NCI-H524 treated with DMSO at 0.1 percent for 48 hours (cell line): ENCODE results near the gene GLB1L3.
"Not testable (repeated sequence)": the region's sequence is repeated elsewhere in the genome, so short reads cannot be mapped to it uniquely, and the experiment has no call there.

Experiments used
- DNase-seq: peaks from one replicate; lab custom pipeline; 2025; lab: John Stamatoyannopoulos, UW

Gene GLB1L3

GRCh38 chr11:134276396-134277182 lies 410 bp downstream of the GLB1L3 start:
- DNase-seq = no peak

- DNase-seq = no peak
Observed at GRCh38 chr11:134277183-134278001, 1.2 kb downstream of the GLB1L3 start.

GRCh38 chr11:134278356-134278755 lies 2.2 kb downstream of the GLB1L3 start:
- DNase-seq = no peak

GRCh38 chr11:134281635-134282034 lies 5.5 kb downstream of the GLB1L3 start:
- not testable (repeated sequence) for DNase-seq

GRCh38 chr11:134282121-134283045 lies 6.2 kb downstream of the GLB1L3 start:
- DNase-seq = no peak

GRCh38 chr11:134283461-134284230 lies 7.5 kb downstream of the GLB1L3 start:
- DNase-seq = no peak

GRCh38 chr11:134284349-134284748 lies 8.2 kb downstream of the GLB1L3 start:
- not testable (repeated sequence) for DNase-seq

- no peak for DNase-seq
Observed at GRCh38 chr11:134287561-134287960, 11.4 kb downstream of the GLB1L3 start.

GRCh38 chr11:134288486-134288885 lies 12.3 kb downstream of the GLB1L3 start:
- DNase-seq = no peak

GRCh38 chr11:134289167-134289566 lies 13.0 kb downstream of the GLB1L3 start:
- no peak for DNase-seq

GRCh38 chr11:134289789-134290188 lies 13.6 kb downstream of the GLB1L3 start:
- no peak for DNase-seq

GRCh38 chr11:134290646-134291045 lies 14.5 kb downstream of the GLB1L3 start:
- DNase-seq = no peak

- DNase-seq = no peak
Observed at GRCh38 chr11:134291196-134291595, 15.0 kb downstream of the GLB1L3 start.

- DNase-seq = no peak
Observed at GRCh38 chr11:134292661-134293060, 16.5 kb downstream of the GLB1L3 start.

- DNase-seq = no peak
Observed at GRCh38 chr11:134293119-134294113, 17.2 kb downstream of the GLB1L3 start.

- no peak for DNase-seq
Observed at GRCh38 chr11:134294664-134295063, 18.5 kb downstream of the GLB1L3 start.

GRCh38 chr11:134312223-134312622 lies 36.0 kb downstream of the GLB1L3 start:
- no peak for DNase-seq

GRCh38 chr11:134312807-134313206 lies 36.6 kb downstream of the GLB1L3 start:
- no peak for DNase-seq

- no peak for DNase-seq
Observed at GRCh38 chr11:134313379-134313778, 37.2 kb downstream of the GLB1L3 start.
